Heart left ventricle (tissue), 13 donors: ENCODE results near the gene PKNOX2.

Experiments used
- CTCF ChIP-seq, 12 donors: fragments of 200-600 bp; sonication (generic) in 4 of 12; IDR thresholded peaks; one replicate each; pipeline versions ENCODE4 v1.5.0 to v1.8.0; 2018 to 2022; ENCODE audit warnings: antibody characterized with exemption in 12 of 12, mild to moderate bottlenecking in 5 of 12
- POLR2A ChIP-seq, 2 donors: fragments of 450-650 bp; IDR thresholded peaks; one replicate each; pipeline ENCODE4 v1.6.1; 2017; ENCODE audit warnings: antibody characterized with exemption in 2 of 2, mild to moderate bottlenecking in 2 of 2, moderate library complexity in 2 of 2
- donor health status: ischemic (EF 13 %, LVEDD 7.1; RV severe dilation, severe dysfunction).
- donor health status: DM: no; HTN: yes; CAD: no.
- donor health status: DM: no; HTN: no; CAD: no.
- donor health status: ischemic (EF 25% LVEDD 6.9; RV normal size, moderate dysfunction).
- donor health status: ischemic (EF 25% LVEDD 5.7; RV mildly dilated, moderate dysfunction).
- donor health status: ischemic (EF 35%, LVEDD 5.7; RV mildly dilated, moderate dysfunction).
- donor health status: nonischemic (EF 11% LVEDD 7.7; RV severe dilation, severe dysfunction).
- donor health status: DM: yes; HTN: yes; CAD: no.
- donor health status: PGD.
- donor health status: ischemic (EF 29% LVEDD 5.4; RV normal size, mild dysfunction).
- donor health status: nonischemic (EF 23%, LVEDD 6.1; RV moderate dilation, normal function).

- TF ChIP-seq CTCF (IDR thresholded peaks at IDR 0.05), result no peak
- TF ChIP-seq POLR2A (IDR thresholded peaks at IDR 0.05), result no peak
These were observed 209.8 kb downstream of the PKNOX2 start for GRCh38 chr11:125374398-125374797.
